H1 (cell line): ENCODE results near the gene GNG7. TPM values are rescaled to one million over a fixed set of nuclear protein-coding genes. Genes with fewer than 3 reads are reported as not detected.

Experiments
- ATF2 ChIP-seq: IDR thresholded peaks from 2 replicates; pipeline ENCODE4 v1.6.1; 2012; ENCODE audit warnings: low read length, inconsistent platforms
- SIN3A ChIP-seq, 2 experiments: IDR thresholded peaks in 1 of 2; conservative IDR thresholded peaks in 1 of 2; 2 replicates each; pipeline ENCODE4 v1.6.1; 2011 to 2012; ENCODE audit warnings: low read length in 2 of 2, improper control_type of control experiment in 1 of 2, low read depth in 1 of 2, mild to moderate bottlenecking in 1 of 2
- SRF ChIP-seq: IDR thresholded peaks from 2 replicates; pipeline ENCODE4 v1.6.1; 2011; ENCODE audit warnings: mild to moderate bottlenecking, low read depth, low read length, moderate library complexity
- polyA plus RNA-seq, 7 experiments: library from polyadenylated mRNA; depleted of rRNA in 3 of 7; stranded (reverse) in 5 of 7; unstranded in 2 of 7; fragments of >200 nt in 5 of 7; fragments of 200-250 nt in 2 of 7; gene quantifications; 1 replicate in 5 of 7; 2 replicates in 1 of 7; 4 replicates in 1 of 7; pipeline versions ENCODE4 v1.2.1 to v1.2.3, GENCODE V29; 2011 to 2013; ENCODE audit warnings: missing spikeins in 2 of 7, mixed read lengths in 2 of 7
- total RNA-seq: library from RNA; stranded (reverse); fragmentation: NEBNext Ultra II Directional; extraction: Animal tissue kit (Norgen Biotek cat#: 25700); gene quantifications from 2 replicates; pipeline ENCODE4 v1.2.1, GENCODE V29; 2021

The GNG7 gene
- total and polyA plus RNA-seq, 2 of the 8 experiments (the other 6 are each of a cell fraction or from before 2014, with no cell fraction given): 2.8 to 7.8 TPM

GRCh38 chr19:2650515-2650914, 52.0 kb downstream of the GNG7 start (continued):
- TF ChIP-seq SIN3A (conservative IDR thresholded peaks at IDR 0.05 in 1 of 2, IDR thresholded peaks at IDR 0.05 in 1 of 2; ENCODE audit: low read depth in 1 of 2, low read length in 2 of 2) (no peak), SRF (no peak), ATF2 (no peak)
